NCI-H146 (cell line): ENCODE data around the gene PHF20.
A peak's percentile ranks its signal among the peaks of the same experiment; 100 is the strongest.
"Not testable (repeated sequence)": the region's sequence is repeated elsewhere in the genome, so short reads cannot be mapped to it uniquely, and the experiment has no call there.

Experiments
- DNase-seq: peaks from one replicate; lab custom pipeline; 2025; lab: John Stamatoyannopoulos, UW

Gene PHF20

GRCh38 chr20:35885212-35885611 lies 113.4 kb downstream of the PHF20 start:
- no peak for DNase-seq

GRCh38 chr20:35886537-35886936 lies 114.7 kb downstream of the PHF20 start:
- no peak for DNase-seq

GRCh38 chr20:35887393-35888064 lies 115.7 kb downstream of the PHF20 start:
- DNase-seq: no peak

GRCh38 chr20:35888657-35889056 lies 116.8 kb downstream of the PHF20 start:
- no peak for DNase-seq

GRCh38 chr20:35891375-35891774 lies 119.6 kb downstream of the PHF20 start:
- DNase-seq: no peak

GRCh38 chr20:35892871-35893270 lies 121.1 kb downstream of the PHF20 start:
- DNase-seq: no peak

- DNase-seq: no peak
Measured at GRCh38 chr20:35893942-35894341, 122.1 kb downstream of the PHF20 start.

GRCh38 chr20:35895516-35895915 lies 123.7 kb downstream of the PHF20 start:
- DNase-seq: not testable (repeated sequence)

- no peak for DNase-seq
Measured at GRCh38 chr20:35899064-35899463, 127.2 kb downstream of the PHF20 start.

GRCh38 chr20:35901230-35901629 lies 129.4 kb downstream of the PHF20 start:
- not testable (repeated sequence) for DNase-seq

GRCh38 chr20:35901678-35902544 lies 130.1 kb downstream of the PHF20 start:
- no peak for DNase-seq

GRCh38 chr20:35902545-35902941 lies 130.7 kb downstream of the PHF20 start:
- DNase-seq: no peak

- no peak for DNase-seq
Measured at GRCh38 chr20:35903843-35904242, 132.0 kb downstream of the PHF20 start.

- DNase-seq: no peak
Measured at GRCh38 chr20:35904982-35905663, 133.3 kb downstream of the PHF20 start.

- peak; percentile 48 for DNase-seq
Measured at GRCh38 chr20:35907017-35907701, 135.3 kb downstream of the PHF20 start.

- DNase-seq: peak; percentile 93
Measured at GRCh38 chr20:35908007-35908406, 136.2 kb downstream of the PHF20 start.

- DNase-seq: no peak
Measured at GRCh38 chr20:35909176-35909575, 137.4 kb downstream of the PHF20 start.

GRCh38 chr20:35909796-35910195 lies 138.0 kb downstream of the PHF20 start:
- no peak for DNase-seq

GRCh38 chr20:35910254-35910653 lies 138.4 kb downstream of the PHF20 start:
- no peak for DNase-seq

- DNase-seq: no peak
Measured at GRCh38 chr20:35912881-35913280, 141.1 kb downstream of the PHF20 start.

- no peak for DNase-seq
Measured at GRCh38 chr20:35917077-35917476, 145.3 kb downstream of the PHF20 start.

GRCh38 chr20:35918021-35918420 lies 146.2 kb downstream of the PHF20 start:
- no peak for DNase-seq
